Sigmoid colon (tissue), 7 donors: ENCODE results near the gene HCN2. TPM values are rescaled to one million over a fixed set of nuclear protein-coding genes. Genes with fewer than 3 reads are reported as not detected.
"Not testable (repeated sequence)": the region's sequence is repeated elsewhere in the genome, so short reads cannot be mapped to it uniquely, and the experiment has no call there.

Experiments
- DNase-seq: peaks from one replicate; pipeline ENCODE4 v3.0.0-alpha.2; 2019
- H3K27ac ChIP-seq, 4 donors: fragments of 200-600 bp; sonication (generic); one replicate each; pipeline ENCODE4 v1.5.1; 2016 to 2019; ENCODE audit warnings: mild to moderate bottlenecking in 1 of 4
- H3K27me3 ChIP-seq, 3 donors: fragments of 200-600 bp; sonication (generic); one replicate each; pipeline ENCODE4 v1.5.1; 2019; ENCODE audit warnings: mild to moderate bottlenecking in 1 of 3
- H3K36me3 ChIP-seq, 4 donors: fragments of 200-600 bp; sonication (generic); one replicate each; pipeline ENCODE4 v1.5.1; 2016 to 2019
- H3K4me1 ChIP-seq, 4 donors: fragments of 200-600 bp; sonication (generic); one replicate each; pipeline ENCODE4 v1.5.1; 2017 to 2019
- H3K4me3 ChIP-seq, 4 donors: fragments of 200-600 bp; sonication (generic); one replicate each; pipeline ENCODE4 v1.5.1; 2017 to 2019; ENCODE audit warnings: mild to moderate bottlenecking in 2 of 4, moderate library complexity in 1 of 4
- H3K9me3 ChIP-seq, 4 donors: fragments of 200-600 bp in 3 of 4; sonication (generic) in 3 of 4; one replicate each; pipeline versions ENCODE4 v1.5.1 to v1.6.1; 2013 to 2019
- CTCF ChIP-seq, 4 experiments: fragments of 450-650 bp in 3 of 4; fragments of 200-600 bp in 1 of 4; IDR thresholded peaks; one replicate each; pipeline ENCODE4 v1.5.1; 2016 to 2019; ENCODE audit warnings: antibody characterized with exemption in 4 of 4, mild to moderate bottlenecking in 3 of 4, moderate library complexity in 2 of 4
- EP300 ChIP-seq, 4 donors: sonication (generic); formaldehyde crosslinking; IDR thresholded peaks; one replicate each; pipeline ENCODE4 v1.6.1; 2017; ENCODE audit warnings: antibody characterized with exemption in 4 of 4
- POLR2A ChIP-seq, 2 donors: fragments of 450-650 bp; IDR thresholded peaks; one replicate each; pipeline ENCODE4 v1.6.1; 2016; ENCODE audit warnings: antibody characterized with exemption in 2 of 2, mild to moderate bottlenecking in 2 of 2, moderate library complexity in 2 of 2
- POLR2AphosphoS5 ChIP-seq, 4 donors: sonication (generic); formaldehyde crosslinking; IDR thresholded peaks; one replicate each; pipeline ENCODE4 v1.6.1; 2017; ENCODE audit warnings: antibody characterized with exemption in 4 of 4
- WGBS, 2 donors: extraction: QIAGEN DNeasy Blood & Tissue Kit; methylation state at CpG; one replicate each; pipeline ENCODE4 v1.1.7; 2013; 5-methylcytosine and 5-hydroxymethylcytosine counted together
- intact Hi-C: fragments of 100-400 bp; cut with DNase I; formaldehyde crosslinking; loops from one replicate; pipeline ENCODE4 v1.15.1; 2023
- polyA plus RNA-seq, 3 donors: library from polyadenylated mRNA; stranded (reverse); fragments of 200-250 nt; gene quantifications; one replicate each; pipeline ENCODE4 v1.2.3, GENCODE V29; 2013
- total RNA-seq, 4 donors: library from RNA; depleted of rRNA; stranded (reverse); fragments of >200 nt; gene quantifications; one replicate each; pipeline ENCODE4 v1.1.0, GENCODE V29; 2016
- donor health status: healthy with polysubstance abuse.
- donor health status: Bipolar disorder and iron deficiency.
- donor health status: healthy.

Gene HCN2
- total and polyA plus RNA-seq, 7 donors = 0.23 to 0.55 (median 0.39) TPM; not detected in 2

- H3K27ac ChIP-seq = no peak overlapping the region
- peaks cover 0 to 18% (median 13%) of the 10 kb centered on the region in 4 donors for H3K4me1 ChIP-seq
- peaks cover 26 to 49% (median 39%) of the 10 kb centered on the region in 4 donors for H3K36me3 ChIP-seq
- DNase-seq = no peak
- WGBS, 2 donors = 86 to 93% methylated on average over 27 of the region's 27 CpGs
- peaks cover 10 to 46% (median 11%) of the 10 kb centered on the region in 3 donors for H3K27me3 ChIP-seq
- intact Hi-C loops = no loop called here
- no peaks in the 10 kb centered on the region for H3K9me3 ChIP-seq
- H3K4me3 ChIP-seq = no peak overlapping the region
- no peak for TF ChIP-seq CTCF (IDR thresholded peaks at IDR 0.05)
- no peak for TF ChIP-seq EP300 (IDR thresholded peaks at IDR 0.05)
- no peak for TF ChIP-seq POLR2AphosphoS5 (IDR thresholded peaks at IDR 0.05)
- TF ChIP-seq POLR2A (IDR thresholded peaks at IDR 0.05) = no peak
Observed at GRCh38 chr19:583198-583967, 6.3 kb upstream of the HCN2 start.

- Histone ChIP-seq H3K27ac (no peak overlapping the region), H3K27me3 (peaks cover 15 to 51% (median 17%) of the 10 kb centered on the region in 3 donors), H3K4me3 (no peak overlapping the region), H3K4me1 (peaks cover 0 to 22% (median 17%) of the 10 kb centered on the region in 4 donors), H3K36me3 (peaks cover 25 to 48% (median 38%) of the 10 kb centered on the region in 4 donors), H3K9me3 (no peaks in the 10 kb centered on the region)
- DNase-seq = no peak
- intact Hi-C loops = no loop called here
- WGBS, 2 donors = 67 to 80% methylated on average over 5 of the region's 5 CpGs
- no peak for TF ChIP-seq EP300 (IDR thresholded peaks at IDR 0.05)
- no peak for TF ChIP-seq CTCF (IDR thresholded peaks at IDR 0.05)
- TF ChIP-seq POLR2AphosphoS5 (IDR thresholded peaks at IDR 0.05) = no peak
- no peak for TF ChIP-seq POLR2A (IDR thresholded peaks at IDR 0.05)
Observed at GRCh38 chr19:583968-584239, 5.8 kb upstream of the HCN2 start.

- H3K36me3 ChIP-seq = peaks cover 25 to 44% (median 38%) of the 10 kb centered on the region in 4 donors
- no peak overlapping the region for H3K27ac ChIP-seq
- no peaks in the 10 kb centered on the region for H3K9me3 ChIP-seq
- no peak for DNase-seq
- peaks cover 19 to 56% (median 22%) of the 10 kb centered on the region in 3 donors for H3K27me3 ChIP-seq
- intact Hi-C loops = no loop called here
- TF ChIP-seq EP300 (IDR thresholded peaks at IDR 0.05) (no peak), POLR2AphosphoS5 (IDR thresholded peaks at IDR 0.05) (peak in 1 of 4 donors; percentile 55), CTCF (IDR thresholded peaks at IDR 0.05) (peak; percentile 70 to 85 (median 76))
- 19 to 36% methylated on average over 38 of the region's 38 CpGs for WGBS, 2 donors
- peaks cover 0 to 27% (median 21%) of the 10 kb centered on the region in 4 donors for H3K4me1 ChIP-seq
- no peak overlapping the region for H3K4me3 ChIP-seq
Observed at GRCh38 chr19:584240-585001, 5.3 kb upstream of the HCN2 start.

GRCh38 chr19:585146-585545 lies 4.5 kb upstream of the HCN2 start:
- intact Hi-C loops, DNase-seq, H3K4me3 ChIP-seq, H3K27ac ChIP-seq, H3K9me3 ChIP-seq: not testable (repeated sequence)
- H3K36me3 ChIP-seq = peaks cover 24 to 36% (median 30%) of the 10 kb centered on the region in 4 donors
- H3K27me3 ChIP-seq = peaks cover 19 to 58% (median 23%) of the 10 kb centered on the region in 3 donors
- 79 to 86% methylated on average over 34 of the region's 34 CpGs for WGBS, 2 donors
- peaks cover 0 to 29% (median 22%) of the 10 kb centered on the region in 4 donors for H3K4me1 ChIP-seq

GRCh38 chr19:585551-586110 lies 4.0 kb upstream of the HCN2 start:
- H3K27me3 ChIP-seq = peaks cover 23 to 62% (median 27%) of the 10 kb centered on the region in 3 donors
- peaks cover 19 to 32% (median 26%) of the 10 kb centered on the region in 4 donors for H3K36me3 ChIP-seq
- no peak for DNase-seq
- H3K4me1 ChIP-seq = peaks cover 0 to 33% (median 26%) of the 10 kb centered on the region in 4 donors
- intact Hi-C loops = no loop called here
- TF ChIP-seq EP300 (IDR thresholded peaks at IDR 0.05) (no peak), POLR2AphosphoS5 (IDR thresholded peaks at IDR 0.05) (peak in 1 of 4 donors; percentile 24), CTCF (IDR thresholded peaks at IDR 0.05) (no peak), POLR2A (IDR thresholded peaks at IDR 0.05) (no peak)
- H3K4me3 ChIP-seq = no peak overlapping the region
- WGBS, 2 donors = 54 to 69% methylated on average over 10 of the region's 10 CpGs
- H3K27ac ChIP-seq = no peak overlapping the region
- no peaks in the 10 kb centered on the region for H3K9me3 ChIP-seq
